SHP77 (cell line): Measurements from ENCODE around the gene PTMS.
"Not testable (repeated sequence)": the region's sequence is repeated elsewhere in the genome, so short reads cannot be mapped to it uniquely, and the experiment has no call there.

Source experiments
- DNase-seq, 2 experiments: peaks; one replicate each; lab custom pipeline; 2025; lab: John Stamatoyannopoulos, UW

The PTMS gene, protein sequence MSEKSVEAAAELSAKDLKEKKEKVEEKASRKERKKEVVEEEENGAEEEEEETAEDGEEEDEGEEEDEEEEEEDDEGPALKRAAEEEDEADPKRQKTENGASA

DNA sequence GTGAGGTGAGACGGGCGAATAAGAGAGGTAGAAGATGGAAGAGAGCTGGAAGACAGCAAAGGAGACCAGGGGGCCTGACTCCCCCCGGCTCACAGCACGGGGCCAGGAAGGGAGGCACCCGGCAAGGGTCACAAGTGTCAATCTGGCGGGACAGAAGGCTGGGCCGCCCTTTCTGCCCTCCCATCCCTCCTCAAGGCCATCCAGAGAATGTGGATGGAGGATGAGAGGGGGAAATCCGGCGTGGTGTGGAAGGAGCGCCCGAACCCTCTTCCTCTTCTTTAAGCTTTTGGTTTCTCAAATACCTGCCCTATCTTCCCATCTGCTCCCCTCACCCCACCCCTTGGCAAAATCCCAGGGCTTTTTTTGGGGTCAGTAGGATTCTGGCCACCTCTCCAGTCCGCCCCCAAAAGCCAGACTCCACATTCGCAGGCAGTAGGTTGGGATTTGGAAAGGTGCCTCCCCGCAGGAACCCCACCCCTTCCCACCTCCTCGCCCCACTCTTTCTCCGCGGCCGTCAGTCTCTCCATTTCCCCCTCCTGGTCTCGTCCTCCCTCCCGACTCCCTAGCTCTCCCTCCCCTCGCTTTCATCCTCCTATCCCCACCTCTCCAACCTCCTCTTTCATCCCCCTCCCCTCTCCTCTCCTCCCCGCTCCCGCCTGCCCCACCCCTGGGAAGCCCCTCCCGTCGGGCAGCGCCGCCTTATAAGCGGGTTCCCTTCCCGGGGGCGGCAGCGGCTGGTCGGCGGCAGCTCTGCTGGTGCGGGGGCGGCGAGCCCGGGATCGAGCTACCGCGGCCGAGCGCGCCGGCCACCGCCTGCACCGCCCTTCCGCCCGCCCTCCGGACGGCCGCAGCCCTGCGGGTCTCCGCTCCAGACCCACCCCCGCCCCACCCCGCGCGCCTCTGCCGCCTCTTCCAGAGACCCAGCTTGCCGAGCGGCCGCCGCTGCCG is at the start of gene PTMS:
Gene PTMS (plus strand): TSS at position 730 of the 948 bp plus-strand sequence. CDS start 343 bp downstream, outside the sequence.
- DNase-seq, result peak; percentile 53 to 70

DNA sequence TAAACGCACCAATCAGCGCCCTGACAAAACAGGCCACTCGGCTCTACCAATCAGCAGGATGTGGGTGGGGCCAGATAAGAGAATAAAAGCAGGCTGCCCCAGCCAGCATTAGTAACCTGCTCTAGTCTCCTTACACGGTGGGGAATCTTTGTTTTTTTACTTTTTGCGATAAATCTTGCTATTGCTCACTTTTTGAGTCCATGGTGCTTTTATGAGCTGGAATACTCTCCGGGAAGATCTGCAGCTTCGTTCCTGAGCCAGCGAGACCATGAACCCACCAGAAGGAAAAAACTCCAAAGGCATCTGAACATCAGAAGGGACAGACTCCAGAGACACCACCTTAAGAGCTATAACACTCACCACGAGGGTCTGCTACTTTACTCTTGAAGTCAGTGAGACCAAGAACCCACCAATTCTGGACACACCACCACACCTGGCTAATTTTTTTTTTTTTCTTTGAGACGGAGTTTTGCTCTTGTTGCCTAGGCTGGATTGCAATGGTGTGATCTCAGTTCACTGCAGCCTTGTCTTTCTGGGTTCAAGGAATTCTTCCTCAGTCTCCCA is 49.2 kb upstream of the PTMS start:
- DNase-seq, result no peak

DNA sequence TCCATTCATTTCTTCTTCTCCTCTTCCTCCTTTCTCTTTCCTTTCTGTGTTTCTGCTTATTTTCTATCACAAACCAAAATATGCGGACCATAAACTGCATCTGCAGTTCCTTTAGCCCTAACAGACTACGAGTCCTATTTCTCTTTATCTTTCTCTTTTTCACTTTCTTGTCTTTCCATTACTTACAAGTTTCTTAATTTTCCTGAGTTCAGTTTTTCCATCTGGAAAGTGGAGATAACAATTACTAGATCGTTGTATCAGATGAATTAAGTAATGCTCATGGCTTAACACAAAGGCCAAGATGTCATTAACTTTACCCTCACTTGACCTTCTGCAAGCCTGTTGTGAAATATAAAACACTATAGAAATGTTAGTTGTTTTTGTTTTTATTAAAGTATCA is 43.3 kb upstream of the PTMS start:
- no peak for DNase-seq

DNA sequence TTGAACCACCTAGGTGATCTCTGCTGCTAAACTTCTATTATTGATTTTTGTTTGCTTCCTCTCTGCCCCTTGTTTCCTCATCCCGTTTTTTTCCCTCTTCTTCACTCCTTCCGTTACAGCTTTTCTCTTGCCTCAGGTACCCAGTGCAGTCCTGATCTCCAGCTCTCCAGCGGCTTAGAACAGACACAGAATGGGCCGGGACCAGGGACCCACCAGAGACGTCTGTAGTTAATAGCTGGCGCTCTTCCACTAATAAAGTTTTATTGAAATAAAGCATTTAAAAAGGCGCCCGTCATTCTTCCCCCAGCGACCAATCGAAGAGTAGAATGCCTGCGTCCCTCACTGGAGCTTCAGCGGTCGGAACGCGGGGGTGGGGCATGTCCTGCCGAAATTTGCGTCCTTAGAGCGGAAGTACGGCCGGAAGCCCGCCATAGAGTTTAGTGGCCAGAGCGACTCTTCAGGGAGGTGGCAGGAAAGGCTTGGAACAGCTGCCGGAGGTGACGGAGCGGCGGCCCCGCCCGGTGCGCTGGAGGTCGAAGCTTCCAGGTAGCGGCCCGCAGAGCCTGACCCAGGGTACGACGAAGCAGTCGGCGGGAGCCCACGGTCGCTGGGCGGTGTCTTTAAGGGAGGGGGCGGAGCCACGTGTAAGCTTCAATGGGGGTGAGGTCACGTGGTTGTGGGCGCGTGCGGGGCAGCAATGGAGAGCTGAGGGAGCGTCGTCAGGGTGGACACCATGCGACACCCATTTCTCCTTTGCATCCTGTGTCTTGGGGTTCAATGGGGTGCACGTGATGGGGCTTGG is 42.4 kb upstream of the PTMS start, which contains the start of gene COPS7A:
Gene COPS7A (plus strand): TSS at position 440 of the 802 bp plus-strand sequence. CDS start 611 bp downstream, outside the sequence.
- DNase-seq, result peak; percentile 93 to 94

DNA sequence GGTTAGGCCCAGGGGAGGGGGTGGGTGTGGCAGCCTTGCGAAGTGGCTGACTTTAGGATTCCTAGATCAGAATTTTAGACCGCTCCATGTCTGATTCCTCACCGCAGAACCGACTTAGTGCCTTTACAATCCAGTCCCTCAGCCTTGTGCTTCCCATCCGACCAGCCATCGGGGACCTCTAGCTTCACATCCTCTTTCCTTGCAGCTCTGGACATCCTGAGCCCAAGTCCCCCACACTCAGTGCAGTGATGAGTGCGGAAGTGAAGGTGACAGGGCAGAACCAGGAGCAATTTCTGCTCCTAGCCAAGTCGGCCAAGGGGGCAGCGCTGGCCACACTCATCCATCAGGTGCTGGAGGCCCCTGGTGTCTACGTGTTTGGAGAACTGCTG is 41.8 kb upstream of the PTMS start:
- no peak for DNase-seq

DNA sequence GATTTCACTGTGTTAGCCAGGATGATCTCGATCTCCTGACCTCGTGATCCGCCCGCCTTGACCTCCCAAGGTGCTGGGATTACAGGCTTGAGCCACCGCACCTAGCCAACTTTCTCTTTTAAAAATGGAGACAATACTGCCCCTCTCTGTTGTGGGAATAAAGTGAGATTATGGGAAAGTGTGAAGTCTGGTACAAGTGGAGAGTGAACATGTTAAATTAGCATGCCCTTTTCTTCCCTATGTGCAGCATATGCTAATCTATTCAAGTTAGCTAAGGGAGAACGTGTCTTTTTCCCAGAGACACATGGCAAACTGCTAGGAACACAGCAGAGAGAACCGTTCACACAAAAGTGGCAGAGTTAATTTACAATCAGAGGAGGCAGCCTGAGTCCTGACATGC is 40.8 kb upstream of the PTMS start:
- no peak for DNase-seq

DNA sequence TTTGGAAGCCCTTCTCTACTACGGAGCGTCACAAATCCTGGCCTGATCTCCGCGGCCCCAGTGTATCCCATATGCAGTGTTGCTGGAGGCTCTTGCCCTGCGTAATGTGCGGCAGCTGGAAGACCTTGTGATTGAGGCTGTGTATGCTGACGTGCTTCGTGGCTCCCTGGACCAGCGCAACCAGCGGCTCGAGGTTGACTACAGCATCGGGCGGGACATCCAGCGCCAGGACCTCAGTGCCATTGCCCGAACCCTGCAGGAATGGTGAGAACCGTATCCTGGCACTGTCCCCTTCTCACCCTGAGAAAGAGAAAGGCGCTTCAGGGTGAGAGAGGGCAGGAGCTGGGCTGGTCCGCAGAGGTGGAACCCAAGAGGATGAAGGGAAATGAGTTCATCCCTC is 37.0 kb upstream of the PTMS start:
- no peak for DNase-seq

DNA sequence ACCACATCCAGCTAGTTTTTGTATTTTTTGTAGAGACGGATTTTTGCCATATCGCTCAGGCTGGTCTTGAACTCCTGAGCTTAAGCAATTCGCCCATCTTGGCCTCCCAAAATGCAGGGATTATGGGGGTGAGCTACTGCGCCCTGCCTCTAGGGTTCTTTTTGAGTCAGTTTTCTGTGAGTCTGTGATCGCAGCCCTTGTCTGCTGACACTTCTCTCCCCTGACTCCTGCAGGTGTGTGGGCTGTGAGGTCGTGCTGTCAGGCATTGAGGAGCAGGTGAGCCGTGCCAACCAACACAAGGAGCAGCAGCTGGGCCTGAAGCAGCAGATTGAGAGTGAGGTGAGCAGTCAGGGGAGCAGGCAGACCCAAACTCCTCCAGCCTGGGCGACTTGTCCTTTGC is 36.0 kb upstream of the PTMS start:
- no peak for DNase-seq

DNA sequence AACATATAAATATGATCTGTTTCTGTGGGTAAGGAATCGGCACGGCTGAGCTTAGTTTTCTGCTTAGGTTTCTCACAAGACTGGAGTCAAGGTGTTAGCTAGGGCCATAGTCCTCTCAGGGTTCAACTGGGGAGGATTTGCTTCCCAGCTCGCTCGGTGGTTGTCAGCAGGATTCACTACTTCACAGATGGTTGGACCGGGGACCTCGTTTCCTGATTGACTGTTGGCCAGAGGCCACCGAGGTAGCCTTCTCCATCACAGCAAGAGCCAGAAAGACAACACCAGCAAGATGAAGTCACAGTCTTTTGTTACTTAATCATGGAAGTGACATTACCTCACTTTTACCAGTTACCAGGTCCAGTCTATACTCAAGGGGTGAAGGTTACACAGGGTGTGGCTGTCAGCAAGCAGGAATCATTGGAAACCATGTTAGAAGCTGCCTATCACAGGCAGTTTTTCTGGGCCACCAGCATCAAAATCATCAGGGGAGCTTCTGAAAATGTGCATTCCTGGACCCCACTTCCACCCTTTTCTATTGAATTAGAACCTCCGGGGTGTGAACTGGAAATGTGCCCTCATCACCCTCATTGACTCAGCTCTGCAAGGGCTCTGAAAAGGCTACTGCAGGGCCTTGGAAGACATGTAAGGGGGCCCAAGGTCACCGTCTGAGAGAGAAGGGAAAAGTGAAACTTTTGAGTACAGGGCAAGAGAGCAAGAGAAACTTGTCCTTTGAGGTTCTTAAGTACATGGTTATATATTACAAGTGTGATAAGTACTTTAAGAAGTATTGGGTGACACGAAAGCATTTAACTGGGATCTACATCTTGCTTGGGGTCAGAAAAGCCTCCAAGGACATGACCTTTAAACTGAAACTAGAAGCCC is 31.4 kb upstream of the PTMS start:
- DNase-seq, result no peak

DNA sequence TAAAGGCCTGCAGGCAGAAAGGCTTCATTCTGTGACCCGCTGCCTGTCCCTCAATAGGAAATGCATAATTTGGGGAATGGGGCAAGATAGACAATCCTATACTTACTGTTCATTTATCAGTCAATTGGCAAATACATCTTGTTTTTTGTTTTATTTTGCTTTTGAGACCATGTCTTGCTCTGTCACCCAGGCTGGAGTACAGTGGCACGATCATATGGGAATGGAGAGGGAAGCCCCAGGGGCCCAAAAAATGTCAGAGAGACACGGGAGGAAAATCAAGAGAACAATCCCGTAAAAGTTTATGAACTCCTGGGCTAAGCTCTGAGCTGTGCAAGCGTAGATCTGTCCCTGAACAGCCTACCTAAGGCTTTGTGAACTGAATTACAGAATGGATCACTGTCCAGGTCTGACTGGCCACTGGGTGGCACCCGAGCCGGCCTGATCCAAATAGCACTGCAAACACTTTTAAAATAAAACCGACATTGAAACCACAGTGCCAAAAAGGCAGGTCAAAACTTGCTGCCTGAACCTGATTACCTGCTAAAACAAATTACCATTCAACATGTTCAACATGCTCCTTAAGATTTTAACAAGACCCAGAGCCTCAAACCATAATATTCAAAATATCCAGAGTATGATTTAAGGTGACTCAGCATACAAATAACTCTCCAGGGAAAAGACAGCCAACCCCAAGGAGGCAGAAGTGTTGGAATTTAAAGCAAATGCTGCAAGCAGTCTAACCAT is 30.5 kb upstream of the PTMS start:
- DNase-seq, result peak in 1 of 2 experiments; percentile 36

DNA sequence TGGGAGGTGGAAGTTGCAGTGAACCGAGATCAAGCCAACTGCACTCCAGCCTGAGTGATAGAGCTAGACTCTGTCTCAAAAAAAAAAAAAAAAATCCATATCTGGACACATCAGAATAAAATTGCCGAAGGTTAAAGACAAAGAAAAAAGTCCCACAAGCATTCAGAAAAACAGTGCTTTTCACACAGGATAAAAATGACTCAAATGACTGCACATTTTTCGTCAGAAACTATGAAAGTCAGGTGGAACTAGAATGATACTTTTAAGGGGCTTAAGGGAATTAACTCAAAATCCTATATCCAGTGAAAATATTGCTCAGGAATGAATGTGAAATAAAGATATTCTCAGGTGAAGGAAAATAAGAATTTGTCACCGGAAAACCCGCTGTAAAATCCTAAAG is 29.4 kb upstream of the PTMS start:
- no peak for DNase-seq

DNA sequence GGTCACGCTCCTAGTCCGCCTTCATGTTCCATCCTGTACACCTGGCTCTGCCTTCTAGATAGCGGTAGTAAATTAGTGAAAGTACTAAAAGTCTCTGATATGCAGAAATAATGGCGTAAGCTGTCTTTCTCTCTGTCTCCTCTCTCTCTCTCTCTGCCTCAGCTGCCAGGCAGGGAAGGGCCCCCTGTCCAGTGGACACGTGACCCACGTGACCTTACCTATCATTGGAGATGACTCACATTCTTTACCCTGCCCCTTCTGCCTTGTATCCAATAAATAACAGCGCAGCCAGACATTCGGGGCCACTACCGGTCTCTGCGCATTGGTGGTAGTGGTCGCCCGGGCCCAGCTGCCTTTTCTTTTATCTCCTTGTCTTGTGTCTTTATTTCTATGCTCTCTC is 24.1 kb upstream of the PTMS start:
- not testable (repeated sequence) for DNase-seq

DNA sequence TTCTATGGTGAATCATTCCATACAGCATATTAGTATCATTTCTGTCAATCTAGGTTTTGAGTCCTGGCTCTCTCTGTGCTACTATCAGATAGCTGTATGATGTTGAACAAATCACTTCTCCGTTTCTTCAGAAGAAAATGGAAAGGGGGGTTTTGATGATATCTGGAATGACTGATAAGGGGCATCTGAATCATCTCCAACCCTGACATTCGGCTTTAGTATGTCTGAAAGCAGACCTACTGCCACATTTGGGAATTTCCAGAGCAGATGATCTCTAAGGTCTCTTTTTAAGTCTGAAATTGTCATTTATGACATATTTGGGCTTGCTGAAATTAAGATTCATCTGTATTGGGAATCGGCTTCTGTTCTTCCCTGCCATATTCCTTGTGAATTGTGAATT is 23.3 kb upstream of the PTMS start:
- DNase-seq, result no peak

DNA sequence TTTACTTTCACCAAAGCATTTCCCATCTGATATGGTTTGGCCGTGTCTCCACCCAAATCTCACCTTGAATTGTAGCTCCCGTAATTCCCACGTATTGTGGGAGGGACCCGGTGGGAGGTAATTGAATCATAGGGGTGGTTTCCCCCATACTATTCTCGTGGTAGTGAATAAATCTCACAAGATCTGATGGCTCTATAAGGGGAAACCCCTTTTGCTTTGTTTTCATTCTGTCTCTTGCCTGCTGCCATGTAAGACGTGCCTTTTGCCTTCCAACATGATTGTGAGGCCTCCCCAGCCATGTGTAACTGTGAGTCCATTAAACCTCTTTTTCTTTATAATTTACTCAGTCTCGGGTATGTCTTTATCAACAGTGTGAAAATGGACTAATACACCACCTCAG is 22.9 kb upstream of the PTMS start:
- not testable (repeated sequence) for DNase-seq

DNA sequence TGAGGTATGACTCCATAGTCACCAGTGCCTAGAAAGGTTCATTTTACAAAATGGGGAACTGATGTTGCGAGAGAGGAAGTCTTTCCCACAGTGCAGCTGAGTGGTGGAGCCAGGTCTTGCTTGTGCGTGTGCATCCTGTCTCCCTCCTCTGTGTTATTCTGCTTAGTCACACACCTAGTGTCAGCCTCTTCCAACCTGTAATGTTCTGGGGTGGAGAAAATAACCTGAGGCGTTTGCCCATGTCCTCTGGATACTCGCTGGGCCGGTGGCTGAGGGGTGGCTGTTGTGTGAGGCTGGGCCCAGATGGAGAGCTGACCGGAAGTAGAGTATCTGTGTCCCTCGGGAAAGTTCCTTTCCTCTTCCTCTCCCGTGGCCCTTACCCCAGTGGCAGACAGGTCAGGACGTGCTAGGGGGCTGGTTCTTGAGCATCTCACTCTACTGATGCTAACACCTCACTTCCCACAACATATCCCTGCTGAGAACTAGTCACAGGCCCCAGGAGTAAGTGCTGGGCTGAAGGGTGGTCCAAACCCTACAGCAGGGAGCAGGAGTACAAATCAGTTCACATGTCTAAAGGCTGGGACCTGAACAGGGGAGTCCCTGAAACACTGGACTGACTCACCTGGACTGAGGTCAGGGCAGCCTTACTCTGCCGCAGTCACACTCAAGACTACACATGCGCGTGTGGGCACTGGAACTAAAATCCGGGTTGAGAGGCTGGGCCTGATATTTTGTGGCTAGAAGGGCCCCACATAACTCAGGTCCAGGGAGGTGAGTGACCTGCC is 20.2 kb upstream of the PTMS start:
- DNase-seq, result no peak

DNA sequence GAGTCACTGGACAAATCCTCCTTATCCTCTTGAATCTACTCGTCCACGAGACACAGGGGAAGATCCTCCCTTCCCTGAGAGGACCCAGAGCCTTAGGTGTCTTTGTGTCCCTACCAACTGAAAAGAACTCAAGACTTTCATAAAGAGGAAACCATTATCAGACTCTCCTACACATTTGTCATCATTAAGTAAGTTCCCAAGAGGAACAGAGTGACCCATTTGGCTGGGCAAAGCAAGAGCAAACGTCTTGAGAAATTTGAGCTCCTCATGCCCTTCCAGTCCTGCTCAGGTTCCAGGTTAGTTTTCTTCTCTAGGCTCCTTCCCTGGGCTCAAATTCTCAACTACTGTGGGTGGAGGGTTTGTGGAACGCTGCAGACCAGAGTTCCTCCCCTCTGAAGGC is 18.9 kb upstream of the PTMS start:
- DNase-seq, result no peak

DNA sequence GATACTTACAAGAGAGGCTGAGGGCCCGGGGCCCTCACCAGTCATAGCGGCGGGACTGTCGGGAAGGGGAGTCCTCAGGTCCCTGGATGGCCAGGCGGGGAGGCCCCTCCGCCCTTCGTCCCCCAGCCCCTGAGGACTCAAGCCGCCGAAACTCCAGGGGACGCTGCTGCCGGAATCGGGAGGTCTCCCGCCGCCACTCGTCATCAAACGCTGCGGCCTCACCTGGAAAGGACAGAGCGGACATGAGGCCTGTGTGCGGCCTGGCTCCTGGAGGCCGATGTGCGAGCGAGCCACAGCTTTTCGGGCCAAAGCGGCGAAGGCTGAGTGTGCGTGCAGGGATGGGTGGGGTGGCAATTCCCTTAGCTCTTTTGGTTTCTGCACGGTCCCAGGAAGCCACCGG is 17.4 kb upstream of the PTMS start:
- DNase-seq, result no peak

DNA sequence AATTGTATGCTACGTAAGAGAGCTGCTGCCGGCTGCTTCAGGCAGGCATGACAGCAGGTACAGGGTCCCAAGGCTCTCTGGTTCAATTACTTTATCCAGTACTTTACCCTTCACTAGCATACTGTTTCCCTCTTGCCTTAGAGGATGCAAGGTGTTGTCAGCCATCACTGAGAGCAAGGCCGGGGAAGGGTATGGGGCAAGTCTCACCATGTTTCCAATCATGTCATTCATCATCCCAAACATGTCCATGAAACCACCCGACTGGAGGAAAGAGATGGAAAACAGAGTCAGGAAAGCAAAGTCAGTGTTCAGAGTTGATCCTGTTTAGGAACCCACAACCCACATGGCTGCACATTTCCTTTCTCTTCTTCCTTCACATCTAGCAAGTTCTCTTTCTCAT is 15.7 kb upstream of the PTMS start:
- DNase-seq, result no peak

DNA sequence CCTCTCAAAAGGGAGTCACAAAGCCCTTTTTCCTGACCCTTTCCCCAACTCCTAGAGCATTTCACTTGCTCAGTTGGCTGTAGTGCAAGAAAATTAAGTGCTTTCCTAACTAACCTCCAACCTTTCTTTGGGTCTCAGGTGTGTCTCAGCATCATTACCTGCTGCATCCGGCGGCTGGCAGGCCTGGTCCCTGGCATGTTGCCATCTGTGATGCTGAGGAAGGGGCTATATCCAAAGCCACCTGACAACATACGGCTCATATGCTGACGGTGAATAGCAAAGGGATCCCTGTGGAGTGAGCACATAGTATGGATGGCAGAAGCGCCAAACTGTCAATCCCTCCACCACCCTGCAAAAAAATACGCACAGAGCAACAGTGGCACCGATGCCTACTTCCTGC is 14.4 kb upstream of the PTMS start:
- DNase-seq, result no peak
